ENCODE measurements around the gene SPTLC3. TPM values are rescaled to one million over a fixed set of nuclear protein-coding genes. Genes with fewer than 3 reads are reported as not detected.

Gene SPTLC3
- total RNA-seq, 2 experiments from 2014 or later, result 1.1 to 1.3 TPM

- no peak overlapping the region for H3K27ac Mint-ChIP-seq
- no peaks in the 10 kb centered on the region for H3K27me3 Mint-ChIP-seq
- intact Hi-C loops (cut with DNase I, micrococcal nuclease), result no loop called here
- no peaks in the 10 kb centered on the region for H3K4me1 Mint-ChIP-seq
- H3K36me3 Mint-ChIP-seq (ENCODE audit: low read depth), result peaks cover 2% of the 10 kb centered on the region
- ATAC-seq, result no peak
- no peak for DNase-seq
- H3K9me3 Mint-ChIP-seq (ENCODE audit: low read depth), result peaks cover 1% of the 10 kb centered on the region
- POLR2A ChIA-PET, result no interaction called here
- CTCF ChIA-PET, result interaction anchor here (0.7 to 1.2 kb wide), 2 partner anchors 9 to 128 kb away, joined by 3 read pairs; no protein-coding TSS in a partner anchor
- H3K4me3 Mint-ChIP-seq, result no peak overlapping the region
These were observed 59.6 kb downstream of the SPTLC3 start for GRCh38 chr20:13068336-13068735.

- DNase-seq (no peak), ATAC-seq (no peak)
- no peaks in the 10 kb centered on the region for H3K4me1 Mint-ChIP-seq
- no peak overlapping the region for H3K4me3 Mint-ChIP-seq
- H3K27ac Mint-ChIP-seq, result no peak overlapping the region
- POLR2A ChIA-PET, result no interaction called here
- intact Hi-C loops (cut with DNase I, micrococcal nuclease), result no loop called here
- H3K9me3 Mint-ChIP-seq (ENCODE audit: low read depth), result no peaks in the 10 kb centered on the region
- CTCF ChIA-PET, result no interaction called here
- no peaks in the 10 kb centered on the region for H3K27me3 Mint-ChIP-seq
- H3K36me3 Mint-ChIP-seq (ENCODE audit: low read depth), result no peaks in the 10 kb centered on the region
These were observed 73.1 kb downstream of the SPTLC3 start for GRCh38 chr20:13081877-13082276.

- H3K4me1 Mint-ChIP-seq, result no peaks in the 10 kb centered on the region
- no peaks in the 10 kb centered on the region for H3K27me3 Mint-ChIP-seq
- ChIA-PET CTCF (interaction anchor here (0.7 kb wide), 1 partner anchor 34 kb away, joined by 3 read pairs; no protein-coding TSS in a partner anchor), POLR2A (no interaction called here)
- DNase-seq, result no peak
- no peak overlapping the region for H3K4me3 Mint-ChIP-seq
- ATAC-seq, result no peak
- H3K27ac Mint-ChIP-seq, result no peak overlapping the region
- intact Hi-C loops (cut with DNase I, micrococcal nuclease), result no loop called here
- no peaks in the 10 kb centered on the region for H3K9me3 Mint-ChIP-seq (ENCODE audit: low read depth)
- no peaks in the 10 kb centered on the region for H3K36me3 Mint-ChIP-seq (ENCODE audit: low read depth)
These were observed 73.6 kb downstream of the SPTLC3 start for GRCh38 chr20:13082378-13082777.

GRCh38 chr20:13085275-13085674, 76.5 kb downstream of the SPTLC3 start:
- CTCF ChIA-PET, result no interaction called here
- no peak overlapping the region for H3K27ac Mint-ChIP-seq
- POLR2A ChIA-PET, result no interaction called here
- no peaks in the 10 kb centered on the region for H3K27me3 Mint-ChIP-seq
- intact Hi-C loops (cut with DNase I, micrococcal nuclease), result no loop called here
- H3K36me3 Mint-ChIP-seq (ENCODE audit: low read depth), result no peaks in the 10 kb centered on the region
- ATAC-seq (no peak), DNase-seq (no peak)
- no peak overlapping the region for H3K4me3 Mint-ChIP-seq
- H3K9me3 Mint-ChIP-seq (ENCODE audit: low read depth), result no peaks in the 10 kb centered on the region
- no peaks in the 10 kb centered on the region for H3K4me1 Mint-ChIP-seq

GRCh38 chr20:13089950-13090469, 81.2 kb downstream of the SPTLC3 start:
- ChIA-PET CTCF (interaction anchor here (1.2 kb wide), 1 partner anchor 9 kb away, joined by 6 read pairs; no protein-coding TSS in a partner anchor), POLR2A (no interaction called here)
- Mint-ChIP-seq H3K4me3 (no peak overlapping the region), H3K27me3 (no peaks in the 10 kb centered on the region), H3K9me3 (ENCODE audit: low read depth) (no peaks in the 10 kb centered on the region), H3K27ac (no peak overlapping the region), H3K4me1 (no peaks in the 10 kb centered on the region), H3K36me3 (ENCODE audit: low read depth) (no peaks in the 10 kb centered on the region)
- intact Hi-C loops (cut with DNase I, micrococcal nuclease), result no loop called here
- no peak for DNase-seq
- no peak for ATAC-seq

GRCh38 chr20:13092111-13092510, 83.3 kb downstream of the SPTLC3 start:
- ATAC-seq, result no peak

GRCh38 chr20:13094976-13095375, 86.2 kb downstream of the SPTLC3 start:
- H3K9me3 Mint-ChIP-seq (ENCODE audit: low read depth), result no peaks in the 10 kb centered on the region
- CTCF ChIA-PET, result interaction anchor here (1.0 to 1.4 kb wide), 2 partner anchors 15 to 20 kb away, joined by 3 read pairs; no protein-coding TSS in a partner anchor
- no peaks in the 10 kb centered on the region for H3K4me1 Mint-ChIP-seq
- ATAC-seq (no peak), DNase-seq (no peak)
- intact Hi-C loops (cut with DNase I, micrococcal nuclease), result no loop called here
- H3K27ac Mint-ChIP-seq, result no peak overlapping the region
- H3K4me3 Mint-ChIP-seq, result no peak overlapping the region
- POLR2A ChIA-PET, result interaction anchor here (0.6 kb wide), 1 partner anchor 13 kb away, joined by 3 read pairs; no protein-coding TSS in a partner anchor
- H3K27me3 Mint-ChIP-seq, result no peaks in the 10 kb centered on the region
- H3K36me3 Mint-ChIP-seq (ENCODE audit: low read depth), result no peaks in the 10 kb centered on the region

More at GRCh38 chr20:13092111-13092510, 83.3 kb downstream of the SPTLC3 start:
- H3K27me3 Mint-ChIP-seq, result no peaks in the 10 kb centered on the region
- H3K27ac Mint-ChIP-seq, result no peak overlapping the region
- intact Hi-C loops (cut with DNase I, micrococcal nuclease), result no loop called here
- no peaks in the 10 kb centered on the region for H3K4me1 Mint-ChIP-seq
- no peak overlapping the region for H3K4me3 Mint-ChIP-seq
- H3K36me3 Mint-ChIP-seq (ENCODE audit: low read depth), result no peaks in the 10 kb centered on the region
- CTCF ChIA-PET, result interaction anchor here (1.2 kb wide), 2 partner anchors 9 to 167 kb away, joined by 3 to 5 read pairs; no protein-coding TSS in a partner anchor
- no peaks in the 10 kb centered on the region for H3K9me3 Mint-ChIP-seq (ENCODE audit: low read depth)
- DNase-seq, result no peak
- POLR2A ChIA-PET, result no interaction called here

GRCh38 chr20:13098720-13099355, 90.1 kb downstream of the SPTLC3 start:
- Mint-ChIP-seq H3K36me3 (ENCODE audit: low read depth) (no peaks in the 10 kb centered on the region), H3K4me3 (no peak overlapping the region), H3K27ac (no peak overlapping the region), H3K27me3 (no peaks in the 10 kb centered on the region), H3K4me1 (no peaks in the 10 kb centered on the region), H3K9me3 (ENCODE audit: low read depth) (no peaks in the 10 kb centered on the region)
- ChIA-PET POLR2A (no interaction called here), CTCF (interaction anchor here (1.1 to 1.7 kb wide), 3 partner anchors 9 to 174 kb away, joined by 3 to 7 read pairs (median 6); no protein-coding TSS in a partner anchor)
- no peak for ATAC-seq
- DNase-seq, result no peak
- intact Hi-C loops (cut with DNase I, micrococcal nuclease), result no loop called here

- H3K27me3 Mint-ChIP-seq, result no peaks in the 10 kb centered on the region
- no peaks in the 10 kb centered on the region for H3K4me1 Mint-ChIP-seq
- no peak overlapping the region for H3K4me3 Mint-ChIP-seq
- intact Hi-C loops (cut with DNase I, micrococcal nuclease), result no loop called here
- ATAC-seq, result no peak
- H3K36me3 Mint-ChIP-seq (ENCODE audit: low read depth), result no peaks in the 10 kb centered on the region
- POLR2A ChIA-PET, result no interaction called here
- H3K27ac Mint-ChIP-seq, result no peak overlapping the region
- CTCF ChIA-PET, result interaction anchor here (1.7 kb wide), 1 partner anchor 10 kb away, joined by 6 read pairs; no protein-coding TSS in a partner anchor
- no peaks in the 10 kb centered on the region for H3K9me3 Mint-ChIP-seq (ENCODE audit: low read depth)
- DNase-seq, result no peak
These were observed 90.9 kb downstream of the SPTLC3 start for GRCh38 chr20:13099676-13100075.

- H3K27me3 Mint-ChIP-seq, result peaks cover 2% of the 10 kb centered on the region
- ChIA-PET POLR2A (no interaction called here), CTCF (interaction anchor here (1.0 to 1.5 kb wide), 3 partner anchors 8 to 178 kb away, joined by 3 to 4 read pairs (median 3); no protein-coding TSS in a partner anchor)
- H3K4me3 Mint-ChIP-seq, result no peak overlapping the region
- intact Hi-C loops (cut with DNase I, micrococcal nuclease), result no loop called here
- H3K36me3 Mint-ChIP-seq (ENCODE audit: low read depth), result no peaks in the 10 kb centered on the region
- H3K9me3 Mint-ChIP-seq (ENCODE audit: low read depth), result no peaks in the 10 kb centered on the region
- ATAC-seq (no peak), DNase-seq (no peak)
- H3K4me1 Mint-ChIP-seq, result no peaks in the 10 kb centered on the region
- no peak overlapping the region for H3K27ac Mint-ChIP-seq
These were observed 92.5 kb downstream of the SPTLC3 start for GRCh38 chr20:13101276-13101675.

- H3K9me3 Mint-ChIP-seq (ENCODE audit: low read depth), result no peaks in the 10 kb centered on the region
- H3K4me3 Mint-ChIP-seq, result no peak overlapping the region
- ATAC-seq (no peak), DNase-seq (no peak)
- intact Hi-C loops (cut with DNase I, micrococcal nuclease), result no loop called here
- H3K4me1 Mint-ChIP-seq, result no peaks in the 10 kb centered on the region
- peaks cover 3% of the 10 kb centered on the region for H3K27me3 Mint-ChIP-seq
- no peak overlapping the region for H3K27ac Mint-ChIP-seq
- ChIA-PET CTCF (interaction anchor here (1.0 to 1.5 kb wide), 4 partner anchors 8 to 178 kb away, joined by 3 to 4 read pairs (median 3); no protein-coding TSS in a partner anchor), POLR2A (no interaction called here)
- H3K36me3 Mint-ChIP-seq (ENCODE audit: low read depth), result no peaks in the 10 kb centered on the region
These were observed 92.9 kb downstream of the SPTLC3 start for GRCh38 chr20:13101706-13102105.

- ChIA-PET POLR2A (no interaction called here), CTCF (interaction anchor here (1.0 to 1.5 kb wide), 2 partner anchors 12 to 179 kb away, joined by 3 to 4 read pairs; no protein-coding TSS in a partner anchor)
- H3K27me3 Mint-ChIP-seq, result peaks cover 3% of the 10 kb centered on the region
- ATAC-seq (no peak), DNase-seq (no peak)
- H3K4me3 Mint-ChIP-seq, result no peak overlapping the region
- H3K9me3 Mint-ChIP-seq (ENCODE audit: low read depth), result no peaks in the 10 kb centered on the region
- no peaks in the 10 kb centered on the region for H3K36me3 Mint-ChIP-seq (ENCODE audit: low read depth)
- no peak overlapping the region for H3K27ac Mint-ChIP-seq
- intact Hi-C loops (cut with DNase I, micrococcal nuclease), result no loop called here
- H3K4me1 Mint-ChIP-seq, result no peaks in the 10 kb centered on the region
These were observed 93.5 kb downstream of the SPTLC3 start for GRCh38 chr20:13102237-13102636.

All from activated CD4-positive, alpha-beta T cell treated with anti-CD3 and anti-CD28 coated beads for 36 hours (primary cell).